GM12801 (cell line): ENCODE data around the gene SMARCAD1.

Experiments
- CTCF ChIP-seq: IDR thresholded peaks from one replicate; pipeline ENCODE4 v1.5.1; 2011; ENCODE audit warnings: control low read depth; ENCODE audit not compliant: insufficient read length; ENCODE audit errors: extremely low read depth

Gene SMARCAD1

GRCh38 chr4:94226763-94227162 is 19.1 kb downstream of the SMARCAD1 start:
- no peak for TF ChIP-seq CTCF

- no peak for TF ChIP-seq CTCF
These were observed 21.0 kb downstream of the SMARCAD1 start for GRCh38 chr4:94228493-94229216.

- no peak for TF ChIP-seq CTCF
These were observed 24.9 kb downstream of the SMARCAD1 start for GRCh38 chr4:94232519-94232918.

- no peak for TF ChIP-seq CTCF
These were observed 28.2 kb downstream of the SMARCAD1 start for GRCh38 chr4:94235825-94236224.

GRCh38 chr4:94237271-94237670 is 29.6 kb downstream of the SMARCAD1 start:
- no peak for TF ChIP-seq CTCF

- TF ChIP-seq CTCF, result no peak
These were observed 30.5 kb downstream of the SMARCAD1 start for GRCh38 chr4:94238160-94238559.

GRCh38 chr4:94240384-94240783 is 32.7 kb downstream of the SMARCAD1 start:
- TF ChIP-seq CTCF, result no peak
